IMR-90 (cell line): ENCODE results near the gene HPRT1. TPM values are rescaled to one million over a fixed set of nuclear protein-coding genes. Genes with fewer than 3 reads are reported as not detected.
A peak's percentile ranks its signal among the peaks of the same experiment; 100 is the strongest.

Experiments used
- ATAC-seq: fragments of 200-7000 bp; cut with Tn5 transposase; 2 replicates; pipeline ENCODE4 v1.9.1; 2020; ENCODE audit warnings: low read depth, mild to moderate bottlenecking, moderate library complexity
- BruUV-seq: library from RNA; stranded (reverse); fragments of 400-500 nt; replicated peaks from 2 replicates; lab custom pipeline; 2021; lab: Mats Ljungman, UMichigan
- CTCF ChIA-PET: fragments of 300-600 bp; formaldehyde crosslinking; extraction: SDS; loops from one replicate; lab custom pipeline; 2021; ENCODE audit warnings: antibody characterized with exemption; lab: Yijun Ruan, JAX
- POLR2A ChIA-PET: fragments of 300-600 bp; sonication (Branson Sonifier 250); formaldehyde crosslinking; loops from one replicate; lab custom pipeline; 2022; ENCODE audit warnings: antibody characterized with exemption; ENCODE audit not compliant: unreplicated experiment; lab: Charles Lee
- DNase-seq: peaks from one replicate; pipeline ENCODE4 v3.0.0; 2013
- H2AFZ ChIP-seq: replicated peaks from 2 replicates; pipeline ENCODE3; 2013; ENCODE audit warnings: low read length, mild to moderate bottlenecking; ENCODE audit not compliant: poor library complexity
- H2AK5ac ChIP-seq: 2 replicates; pipeline ENCODE4 v1.6.1; 2013; ENCODE audit warnings: low read depth, low read length, inconsistent platforms
- H2AK9ac ChIP-seq: replicated peaks from 2 replicates; pipeline ENCODE3; 2013; ENCODE audit warnings: mild to moderate bottlenecking, low read depth, low read length, moderate library complexity; ENCODE audit not compliant: poor library complexity
- H2BK120ac ChIP-seq: 2 replicates; pipeline ENCODE4 v1.6.1; 2013; ENCODE audit warnings: low read depth, low read length, inconsistent platforms
- H2BK15ac ChIP-seq: 3 replicates; pipeline ENCODE4 v1.6.1; 2013; ENCODE audit warnings: low read depth, low read length, inconsistent platforms
- H2BK20ac ChIP-seq: 2 replicates; pipeline ENCODE4 v1.6.1; 2013; ENCODE audit warnings: low read depth, mild to moderate bottlenecking, inconsistent platforms, low read length, moderate library complexity
- H2BK5ac ChIP-seq: 2 replicates; pipeline ENCODE4 v1.6.1; 2013; ENCODE audit warnings: mild to moderate bottlenecking, low read depth, low read length, inconsistent platforms; ENCODE audit not compliant: poor library complexity, severe bottlenecking
- H3K14ac ChIP-seq: replicated peaks from 2 replicates; pipeline ENCODE4 v1.6.1; 2013; ENCODE audit warnings: low read depth, low read length, inconsistent platforms
- H3K18ac ChIP-seq: 2 replicates; pipeline ENCODE4 v1.6.1; 2013; ENCODE audit warnings: low read depth, low read length, control low read depth
- H3K23ac ChIP-seq: 2 replicates; pipeline ENCODE4 v1.6.1; 2013; ENCODE audit warnings: low read depth, low read length, inconsistent platforms
- H3K27ac ChIP-seq: 2 replicates; pipeline ENCODE4 v1.5.1; 2013; ENCODE audit warnings: mild to moderate bottlenecking, control low read depth, low read length; ENCODE audit not compliant: insufficient read depth
- H3K27me3 ChIP-seq: 2 replicates; pipeline ENCODE4 v1.6.1; 2013; ENCODE audit warnings: low read length; ENCODE audit not compliant: control insufficient read depth, insufficient read depth
- H3K36me3 ChIP-seq: 2 replicates; pipeline ENCODE4 v1.6.1; 2013; ENCODE audit warnings: low read length, mixed read lengths; ENCODE audit not compliant: control insufficient read depth, insufficient read depth
- H3K4ac ChIP-seq: 2 replicates; pipeline ENCODE4 v1.6.1; 2013; ENCODE audit warnings: low read depth, low read length, inconsistent platforms
- H3K4me1 ChIP-seq: 2 replicates; pipeline ENCODE4 v1.6.1; 2013; ENCODE audit warnings: low read length, mixed read lengths; ENCODE audit not compliant: control insufficient read depth, insufficient read depth
- H3K4me2 ChIP-seq: 2 replicates; pipeline ENCODE4 v1.6.1; 2013; ENCODE audit warnings: low read depth, mild to moderate bottlenecking, control low read depth, low read length, moderate library complexity
- H3K4me3 ChIP-seq: 2 replicates; pipeline ENCODE4 v1.5.1; 2013; ENCODE audit warnings: low read depth, mild to moderate bottlenecking, control low read depth, low read length, moderate library complexity; ENCODE audit not compliant: insufficient read depth
- H3K56ac ChIP-seq: 2 replicates; pipeline ENCODE4 v1.6.1; 2013; ENCODE audit warnings: low read length, inconsistent platforms; ENCODE audit not compliant: insufficient read depth; ENCODE audit errors: extremely low read depth
- H3K79me1 ChIP-seq, 2 experiments: 2 replicates each; pipeline ENCODE4 v1.6.1; 2013; ENCODE audit warnings: low read length in 2 of 2, inconsistent platforms in 1 of 2, low read depth in 1 of 2
- H3K9ac ChIP-seq: 2 replicates; pipeline ENCODE4 v1.6.1; 2013; ENCODE audit warnings: low read depth, low read length, control low read depth
- H3K9me1 ChIP-seq: 2 replicates; pipeline ENCODE4 v1.6.1; 2013; ENCODE audit warnings: low read length, inconsistent platforms; ENCODE audit not compliant: insufficient read depth
- H3K9me3 ChIP-seq: 2 replicates; pipeline ENCODE4 v1.6.1; 2013; ENCODE audit warnings: low read length; ENCODE audit not compliant: control insufficient read depth, insufficient read depth
- H4K20me1 ChIP-seq: 2 replicates; pipeline ENCODE4 v1.6.1; 2013; ENCODE audit warnings: low read length, inconsistent platforms; ENCODE audit not compliant: insufficient read depth
- H4K5ac ChIP-seq: 2 replicates; pipeline ENCODE4 v1.6.1; 2013; ENCODE audit warnings: mild to moderate bottlenecking, low read depth, low read length, control low read depth
- H4K8ac ChIP-seq, 2 experiments: 2 replicates each; pipeline ENCODE4 v1.6.1; 2013; ENCODE audit warnings: low read depth in 2 of 2, low read length in 2 of 2, control low read depth in 1 of 2, inconsistent platforms in 1 of 2
- H4K91ac ChIP-seq: 2 replicates; pipeline ENCODE4 v1.6.1; 2013; ENCODE audit warnings: low read depth, low read length, inconsistent platforms; ENCODE audit not compliant: insufficient read depth
- NFE2L2 ChIP-seq: fragments of 150-350 bp; IDR thresholded peaks from 2 replicates; pipeline ENCODE4 v1.6.1; 2016; ENCODE audit warnings: low read depth, mild to moderate bottlenecking, low read length
- USF2 ChIP-seq: fragments of 150-350 bp; IDR thresholded peaks from 2 replicates; pipeline ENCODE4 v1.6.1; 2017; ENCODE audit warnings: mild to moderate bottlenecking, antibody characterized with exemption, low read length, low read depth
- WGBS, 2 experiments: methylation state at CpG; one replicate each; pipeline versions ENCODE4 v1.1.5 to v1.1.7; 2013; ENCODE audit warnings: missing lambda C conversion rate in 2 of 2; ENCODE audit not compliant: insufficient read length in 1 of 2; ENCODE audit errors: extremely low coverage in 2 of 2; 5-methylcytosine and 5-hydroxymethylcytosine counted together
- dilution Hi-C: fragments of 300-500 bp; cut with HindIII; formaldehyde crosslinking; loops from one replicate; pipeline ENCODE4 v1.14.3; 2018; ENCODE audit warnings: low sequenced_read_pairs; ENCODE audit not compliant: unreplicated experiment
- in situ Hi-C: fragments of 300-500 bp; cut with MboI; formaldehyde crosslinking; loops from 3 replicates; pipeline ENCODE4 v1.14.3; 2019; ENCODE audit warnings: low sequenced_read_pairs, inconsistent platforms, mixed read lengths
- intact Hi-C: fragments of 100-400 bp; cut with micrococcal nuclease; formaldehyde crosslinking; loops from 2 replicates; pipeline ENCODE4 v1.10.0; 2022
- polyA plus RNA-seq, 3 experiments: library from polyadenylated mRNA; depleted of rRNA; stranded (reverse); fragments of >200 nt; gene quantifications; 2 replicates each; pipeline ENCODE4 v1.2.3, GENCODE V29; 2012; ENCODE audit warnings: low replicate concordance in 1 of 3
- total RNA-seq: library from RNA; depleted of rRNA; stranded (reverse); fragments of >200 nt; gene quantifications from 2 replicates; pipeline ENCODE4 v1.2.3, GENCODE V29; 2012
- TF ChIP-seq, protein P1 (sequence below): conservative IDR thresholded peaks from 2 replicates; pipeline ENCODE4 v1.5.1; 2012; ENCODE audit warnings: mild to moderate bottlenecking, low read depth, low read length, improper control_type of control experiment

The HPRT1 gene
- total and polyA plus RNA-seq, 2 of the 4 experiments (the other 2 are of a cell fraction), result 7.0 to 30.3 TPM

- Histone ChIP-seq H4K20me1 (no peaks in the 10 kb centered on the region), H4K91ac (0 out of 2 replicates have a peak overlapping the region, but pooled peaks have one; percentile 9), H3K18ac (no peak overlapping the region), H3K4ac (no peak overlapping the region), H2BK5ac (no peak overlapping the region), H3K27ac (no peak overlapping the region), H3K9me1 (peaks cover 6% of the 10 kb centered on the region), H2AK9ac (no peak overlapping the region), H3K9me3 (no peaks in the 10 kb centered on the region), H2BK120ac (peak overlapping the region; percentile 13; the same call in 1 of the 2 replicates), H3K56ac (no peak overlapping the region), H3K14ac (no peak overlapping the region), H2AK5ac (no peak overlapping the region), H2AFZ (no peak overlapping the region), H3K4me2 (no peak overlapping the region), H2BK20ac (no peak overlapping the region; the same call in 1 of the 2 replicates), H4K8ac (no peak overlapping the region), H3K23ac (no peak overlapping the region), H3K79me1 (no peaks in the 10 kb centered on the region), H3K4me3 (no peak overlapping the region), H3K36me3 (no peaks in the 10 kb centered on the region), H4K5ac (no peak overlapping the region), H2BK15ac (no peak overlapping the region), H3K9ac (no peak overlapping the region), H3K4me1 (peaks cover 14% of the 10 kb centered on the region), H3K27me3 (no peaks in the 10 kb centered on the region)
- WGBS, 2 experiments, result 83% methylated on average over 1 of the region's 4 CpGs; no CpG with 5 or more reads in 1 of the 2 experiments
- intact Hi-C loops (no loop called here), dilution Hi-C loops (no loop called here), in situ Hi-C loops (no loop called here)
- ChIA-PET POLR2A (no interaction called here), CTCF (no interaction called here)
- no TSS peak for BruUV-seq
- no peak for DNase-seq
- TF ChIP-seq NFE2L2 (no peak), USF2 (no peak)
- TF ChIP-seq, protein P1, sequence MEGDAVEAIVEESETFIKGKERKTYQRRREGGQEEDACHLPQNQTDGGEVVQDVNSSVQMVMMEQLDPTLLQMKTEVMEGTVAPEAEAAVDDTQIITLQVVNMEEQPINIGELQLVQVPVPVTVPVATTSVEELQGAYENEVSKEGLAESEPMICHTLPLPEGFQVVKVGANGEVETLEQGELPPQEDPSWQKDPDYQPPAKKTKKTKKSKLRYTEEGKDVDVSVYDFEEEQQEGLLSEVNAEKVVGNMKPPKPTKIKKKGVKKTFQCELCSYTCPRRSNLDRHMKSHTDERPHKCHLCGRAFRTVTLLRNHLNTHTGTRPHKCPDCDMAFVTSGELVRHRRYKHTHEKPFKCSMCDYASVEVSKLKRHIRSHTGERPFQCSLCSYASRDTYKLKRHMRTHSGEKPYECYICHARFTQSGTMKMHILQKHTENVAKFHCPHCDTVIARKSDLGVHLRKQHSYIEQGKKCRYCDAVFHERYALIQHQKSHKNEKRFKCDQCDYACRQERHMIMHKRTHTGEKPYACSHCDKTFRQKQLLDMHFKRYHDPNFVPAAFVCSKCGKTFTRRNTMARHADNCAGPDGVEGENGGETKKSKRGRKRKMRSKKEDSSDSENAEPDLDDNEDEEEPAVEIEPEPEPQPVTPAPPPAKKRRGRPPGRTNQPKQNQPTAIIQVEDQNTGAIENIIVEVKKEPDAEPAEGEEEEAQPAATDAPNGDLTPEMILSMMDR, result no peak
- ATAC-seq, result no peak
Observed at GRCh38 chrX:134533952-134534351, 74.0 kb downstream of the HPRT1 start.
